Mucosa of stomach (tissue), 1 donor: ENCODE measurements around the gene PLXNB3.

Experiments used
- H3K27me3 ChIP-seq: one replicate; pipeline ENCODE4 v1.7.0; 2013; ENCODE audit warnings: mild to moderate bottlenecking, low read length; ENCODE audit not compliant: control insufficient read depth, insufficient read depth
- H3K36me3 ChIP-seq: one replicate; pipeline ENCODE4 v1.7.0; 2013; ENCODE audit warnings: low read length; ENCODE audit not compliant: control insufficient read depth, insufficient read depth
- H3K4me1 ChIP-seq: one replicate; pipeline ENCODE4 v1.7.0; 2013; ENCODE audit warnings: mild to moderate bottlenecking, low read length; ENCODE audit not compliant: control insufficient read depth, insufficient read depth
- H3K4me3 ChIP-seq: one replicate; pipeline ENCODE4 v1.7.0; 2013; ENCODE audit warnings: low read length
- H3K9ac ChIP-seq: one replicate; pipeline ENCODE4 v1.7.0; 2013; ENCODE audit warnings: mild to moderate bottlenecking, low read length, moderate library complexity
- H3K9me3 ChIP-seq: one replicate; pipeline ENCODE4 v1.7.0; 2013; ENCODE audit warnings: mild to moderate bottlenecking, low read length, moderate library complexity; ENCODE audit not compliant: control insufficient read depth
- donor health status: Pancreatic carcinoma.

PLXNB3 gene

DNA sequence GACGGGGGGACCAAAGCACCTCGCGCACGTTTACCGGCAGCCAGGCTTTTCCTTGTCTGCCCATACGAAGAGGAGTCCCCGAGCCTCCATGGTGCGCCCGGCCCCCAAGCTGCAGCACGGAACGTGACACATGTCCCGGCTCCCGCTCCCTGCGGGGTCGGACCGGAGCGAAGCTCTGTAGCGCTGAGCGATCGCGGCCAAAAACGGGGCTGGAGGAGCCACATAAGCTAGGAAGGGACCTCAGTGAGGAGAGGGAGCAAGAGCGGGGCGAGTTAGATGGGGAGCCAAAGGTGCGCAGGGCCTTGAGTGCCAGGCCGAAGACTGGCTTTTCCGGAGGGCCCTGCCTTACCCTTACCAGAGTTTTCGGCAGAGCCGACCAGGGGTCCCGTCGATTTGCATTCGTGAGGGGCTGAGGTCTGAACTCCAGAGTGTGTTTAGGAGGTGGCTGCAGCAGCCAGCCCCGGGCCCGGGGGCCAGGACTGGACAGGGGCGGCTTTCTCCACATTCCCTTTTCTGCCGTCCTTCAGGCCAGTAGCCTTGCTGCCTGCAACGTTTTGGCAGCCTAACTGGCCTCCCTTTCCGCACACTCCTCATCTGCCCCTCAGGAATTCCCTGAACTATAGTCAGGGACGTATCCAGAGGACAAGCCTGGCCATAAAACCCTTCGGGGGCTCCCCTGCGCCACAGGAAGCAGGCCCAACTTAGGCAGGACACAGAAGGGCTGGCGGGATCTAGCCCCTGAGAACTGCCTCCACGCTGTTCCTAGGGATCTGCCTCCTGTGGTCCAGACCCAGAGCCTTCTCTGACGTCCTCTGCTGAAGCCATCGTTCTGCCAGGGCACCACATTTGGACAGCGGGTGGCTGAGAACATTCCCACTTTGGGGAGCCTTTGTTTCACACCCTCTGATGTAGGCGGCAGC is 31.1 kb downstream of the PLXNB3 start:
- peaks cover 21% of the 10 kb centered on the region for H3K4me1 ChIP-seq
- no peaks in the 10 kb centered on the region for H3K9me3 ChIP-seq
- no peaks in the 10 kb centered on the region for H3K36me3 ChIP-seq
- H3K9ac ChIP-seq, result peak overlapping the region; percentile 76
- H3K27me3 ChIP-seq, result no peaks in the 10 kb centered on the region
- peak overlapping the region; percentile 50 for H3K4me3 ChIP-seq

DNA sequence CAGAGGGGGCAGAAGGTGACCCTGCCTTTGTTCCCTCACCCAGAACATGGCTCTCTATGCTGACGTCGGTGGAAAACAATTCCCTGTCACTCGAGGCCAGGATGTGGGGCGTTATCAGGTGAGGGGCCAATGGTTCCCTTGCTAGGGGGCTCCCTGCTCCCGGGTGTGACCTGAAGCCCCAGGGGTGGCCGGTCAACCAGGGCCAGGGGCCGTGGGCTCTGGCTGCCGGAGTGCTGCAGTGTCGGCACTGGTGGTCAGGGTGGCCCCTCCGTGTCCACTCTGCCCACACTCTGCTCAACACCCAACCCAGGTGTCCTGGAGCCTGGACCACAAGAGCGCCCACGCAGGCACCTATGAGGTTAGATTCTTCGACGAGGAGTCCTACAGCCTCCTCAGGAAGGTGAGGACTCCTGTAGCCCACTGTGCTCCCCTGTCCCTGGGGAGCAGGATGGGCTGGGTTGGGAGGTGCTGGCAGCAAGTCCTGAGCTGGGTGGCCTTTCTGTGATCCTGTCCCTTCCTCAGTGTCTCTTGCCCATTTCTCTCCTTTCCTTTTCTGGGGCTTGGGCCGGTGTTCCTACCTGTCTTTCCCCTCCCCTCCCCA is 33.5 kb downstream of the PLXNB3 start:
- H3K27me3 ChIP-seq, result no peaks in the 10 kb centered on the region
- no peak overlapping the region for H3K9ac ChIP-seq
- no peaks in the 10 kb centered on the region for H3K36me3 ChIP-seq
- H3K4me1 ChIP-seq, result peaks cover 19% of the 10 kb centered on the region
- H3K9me3 ChIP-seq, result no peaks in the 10 kb centered on the region
- no peak overlapping the region for H3K4me3 ChIP-seq

- Histone ChIP-seq H3K4me3 (no peak overlapping the region), H3K27me3 (no peaks in the 10 kb centered on the region), H3K9me3 (no peaks in the 10 kb centered on the region)
These were observed 35.3 kb downstream of the PLXNB3 start for GRCh38 chrX:153799326-153799725.

GRCh38 chrX:153800177-153800722 is 36.2 kb downstream of the PLXNB3 start:
- Histone ChIP-seq H3K4me3 (no peak overlapping the region), H3K4me1 (peaks cover 11% of the 10 kb centered on the region), H3K9ac (no peak overlapping the region), H3K36me3 (no peaks in the 10 kb centered on the region), H3K27me3 (no peaks in the 10 kb centered on the region), H3K9me3 (no peaks in the 10 kb centered on the region)

More at GRCh38 chrX:153799326-153799725, 35.3 kb downstream of the PLXNB3 start:
- H3K9ac ChIP-seq, result no peak overlapping the region
- H3K36me3 ChIP-seq, result no peaks in the 10 kb centered on the region
- peaks cover 11% of the 10 kb centered on the region for H3K4me1 ChIP-seq

DNA sequence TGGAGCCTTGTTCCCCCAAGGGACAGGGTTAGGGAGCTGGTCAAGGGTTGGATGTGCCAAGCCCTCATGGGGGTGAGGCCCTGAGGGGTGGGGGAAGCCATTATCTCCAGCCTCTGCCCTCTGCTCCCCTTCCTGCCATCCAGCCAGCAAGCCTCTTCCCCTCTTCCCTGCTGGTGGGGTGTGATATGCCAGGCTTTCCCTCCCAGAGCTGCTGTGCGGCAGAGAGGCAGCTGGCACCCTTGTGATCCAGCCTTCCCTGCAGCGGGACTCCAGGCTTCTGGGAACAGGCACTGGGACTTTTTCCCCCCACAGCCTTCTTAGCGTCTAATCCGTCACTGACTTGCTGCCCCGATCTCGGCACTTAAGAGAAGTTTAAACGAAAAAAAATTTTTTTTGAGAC is 36.7 kb downstream of the PLXNB3 start:
- Histone ChIP-seq H3K4me3 (no peak overlapping the region), H3K9me3 (no peaks in the 10 kb centered on the region), H3K27me3 (no peaks in the 10 kb centered on the region), H3K36me3 (no peaks in the 10 kb centered on the region), H3K4me1 (peaks cover 7% of the 10 kb centered on the region), H3K9ac (no peak overlapping the region)

- H3K4me3 ChIP-seq, result no peak overlapping the region
- no peaks in the 10 kb centered on the region for H3K27me3 ChIP-seq
- H3K9ac ChIP-seq, result no peak overlapping the region
- H3K9me3 ChIP-seq, result no peaks in the 10 kb centered on the region
- no peaks in the 10 kb centered on the region for H3K4me1 ChIP-seq
- no peaks in the 10 kb centered on the region for H3K36me3 ChIP-seq
These were observed 37.6 kb downstream of the PLXNB3 start for GRCh38 chrX:153801669-153802068.

DNA sequence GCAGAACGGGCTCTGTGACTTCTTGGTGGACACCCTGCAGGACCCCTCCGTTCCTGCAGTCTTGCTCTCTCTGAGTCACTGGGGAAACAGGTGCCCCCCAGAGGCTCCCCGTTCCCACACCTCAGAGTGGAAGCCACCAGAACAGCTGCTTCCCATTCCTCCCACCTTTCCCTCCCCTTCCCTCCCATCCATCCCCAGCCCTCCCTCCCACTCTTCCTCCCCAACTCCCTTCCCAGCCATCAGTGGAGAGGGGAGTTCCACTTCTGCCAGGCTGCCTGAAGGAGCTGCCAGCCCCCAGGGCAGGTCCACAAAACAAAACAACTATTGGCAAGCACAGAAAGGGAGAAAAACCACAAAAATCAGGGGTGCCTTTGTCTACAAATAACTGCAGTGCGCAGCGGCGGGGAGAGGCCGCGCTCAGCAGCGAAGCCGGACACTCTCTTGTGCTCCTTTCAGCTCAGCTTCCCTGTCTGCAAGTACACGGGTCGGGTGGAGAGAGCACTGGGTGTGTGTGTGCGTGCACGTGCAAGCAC is 38.5 kb downstream of the PLXNB3 start:
- no peaks in the 10 kb centered on the region for H3K9me3 ChIP-seq
- no peaks in the 10 kb centered on the region for H3K36me3 ChIP-seq
- H3K27me3 ChIP-seq, result no peaks in the 10 kb centered on the region
- H3K4me1 ChIP-seq, result no peaks in the 10 kb centered on the region
- no peak overlapping the region for H3K9ac ChIP-seq
- no peak overlapping the region for H3K4me3 ChIP-seq

DNA sequence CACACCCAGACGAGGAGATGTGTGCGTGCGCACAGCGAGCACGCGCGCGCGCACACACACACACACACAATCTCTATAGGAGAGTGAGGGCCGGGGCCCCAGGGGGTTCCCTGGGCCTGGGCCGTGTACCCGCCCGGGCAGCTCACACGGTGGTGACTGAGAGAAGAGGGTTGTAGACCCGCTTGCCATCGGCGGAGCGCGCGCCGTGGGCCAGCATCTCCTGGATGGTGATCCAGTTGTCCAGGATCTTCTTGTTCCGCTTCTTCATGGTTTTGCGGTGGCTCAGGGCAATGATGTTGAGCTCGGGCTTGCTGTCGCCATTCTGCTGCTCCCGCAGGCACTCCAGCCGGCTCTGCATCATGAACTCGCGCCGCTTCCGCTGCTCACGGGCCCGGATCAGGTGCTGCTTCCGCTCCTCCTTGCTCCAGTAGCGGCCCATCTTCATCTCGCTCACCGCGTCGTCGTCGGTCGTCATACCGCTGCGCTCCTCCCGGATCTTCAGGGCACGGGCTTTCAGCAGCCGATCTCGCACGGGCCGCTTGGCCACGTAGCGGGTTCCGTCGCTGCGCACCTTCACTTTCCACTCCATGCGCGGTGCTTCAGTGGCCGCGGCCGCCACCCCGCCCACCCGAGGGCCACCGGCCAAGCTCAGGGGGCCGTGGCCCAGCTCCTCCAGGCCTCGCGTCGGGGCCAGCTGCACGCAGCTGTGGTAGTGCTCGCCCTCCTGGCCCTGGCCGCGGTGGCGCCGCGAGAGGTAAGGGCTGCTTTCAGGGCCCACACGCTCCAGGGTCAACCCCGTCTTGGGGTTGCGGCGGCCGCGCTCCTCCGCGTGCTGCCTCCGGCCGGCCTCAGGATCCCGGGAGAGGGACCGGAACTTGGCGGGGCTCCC is 39.4 kb downstream of the PLXNB3 start:
- no peaks in the 10 kb centered on the region for H3K9me3 ChIP-seq
- no peak overlapping the region for H3K4me3 ChIP-seq
- no peaks in the 10 kb centered on the region for H3K36me3 ChIP-seq
- no peak overlapping the region for H3K9ac ChIP-seq
- no peaks in the 10 kb centered on the region for H3K4me1 ChIP-seq
- H3K27me3 ChIP-seq, result no peaks in the 10 kb centered on the region

- Histone ChIP-seq H3K27me3 (no peaks in the 10 kb centered on the region), H3K4me3 (no peak overlapping the region), H3K9me3 (no peaks in the 10 kb centered on the region), H3K36me3 (no peaks in the 10 kb centered on the region), H3K9ac (no peak overlapping the region), H3K4me1 (no peaks in the 10 kb centered on the region)
These were observed 40.1 kb downstream of the PLXNB3 start for GRCh38 chrX:153804100-153804595.

DNA sequence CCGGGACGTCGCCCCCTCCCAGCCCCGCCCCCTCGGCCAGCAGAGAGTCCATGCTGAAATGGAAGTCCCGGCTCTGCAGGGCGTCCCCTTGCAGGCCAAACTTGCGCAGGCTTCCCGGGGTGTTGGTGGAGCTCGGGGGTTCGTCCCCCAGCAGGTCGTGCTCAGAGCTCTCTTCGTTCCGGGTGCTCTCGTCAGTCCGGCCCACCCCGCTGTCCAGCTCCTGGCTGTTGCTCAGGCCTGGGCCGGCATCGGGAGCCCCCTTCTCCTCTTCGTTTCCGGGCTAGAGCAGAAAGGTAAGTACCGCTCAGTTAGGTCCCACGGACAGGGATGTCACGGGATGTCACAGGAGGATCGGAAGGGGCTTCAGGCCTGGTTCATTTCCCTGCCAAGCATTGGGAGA is 40.6 kb downstream of the PLXNB3 start:
- no peaks in the 10 kb centered on the region for H3K9me3 ChIP-seq
- no peak overlapping the region for H3K4me3 ChIP-seq
- no peak overlapping the region for H3K9ac ChIP-seq
- H3K36me3 ChIP-seq, result no peaks in the 10 kb centered on the region
- no peaks in the 10 kb centered on the region for H3K4me1 ChIP-seq
- H3K27me3 ChIP-seq, result no peaks in the 10 kb centered on the region

DNA sequence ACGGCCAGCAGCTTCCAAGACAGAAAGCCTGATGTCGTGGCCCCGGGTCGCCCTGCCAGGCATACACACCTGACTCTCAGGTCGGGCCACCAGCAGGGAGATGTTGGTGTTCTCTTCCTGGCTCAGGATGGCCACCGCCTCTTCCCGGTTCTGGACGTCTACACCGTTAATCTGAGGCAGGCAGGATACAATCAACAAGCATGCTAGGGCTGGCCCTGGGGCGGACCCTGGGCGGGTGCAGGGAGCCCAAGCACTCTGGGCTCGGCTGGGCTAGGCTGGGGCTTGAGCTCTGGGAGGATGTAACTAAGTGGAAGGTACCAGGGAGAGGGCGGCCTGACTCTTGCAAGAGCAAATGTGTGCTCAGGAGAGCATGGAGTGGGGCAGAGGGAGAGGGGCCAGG is 41.4 kb downstream of the PLXNB3 start:
- Histone ChIP-seq H3K9ac (no peak overlapping the region), H3K4me3 (no peak overlapping the region), H3K27me3 (no peaks in the 10 kb centered on the region), H3K4me1 (no peaks in the 10 kb centered on the region), H3K36me3 (no peaks in the 10 kb centered on the region), H3K9me3 (no peaks in the 10 kb centered on the region)
